GM12878 (cell line): ENCODE measurements around the gene PDE7B. TPM values are rescaled to one million over a fixed set of nuclear protein-coding genes. Genes with fewer than 3 reads are reported as not detected.

ENCODE experiments used
- FOXK2 ChIP-seq: fragments of 450-650 bp; IDR thresholded peaks from 2 replicates; pipeline ENCODE4 v1.6.1; 2017; ENCODE audit warnings: mild to moderate bottlenecking, moderate library complexity
- PAX5 ChIP-seq: IDR thresholded peaks from 2 replicates; pipeline ENCODE4 v1.6.1; 2011; ENCODE audit warnings: low read depth, low read length, borderline replicate concordance
- polyA plus RNA-seq, 11 experiments: library from polyadenylated mRNA; depleted of rRNA in 4 of 11; unstranded in 6 of 11; stranded (reverse) in 5 of 11; fragments of >200 nt; fragmentation: Nextera tagmentation in 4 of 11; fragmentation: Illumina TruSeq in 1 of 11; extraction: Ambion mirVana in 4 of 11; extraction: Trizol in 1 of 11; gene quantifications; 1 replicate in 1 of 11; 2 replicates in 10 of 11; pipeline versions ENCODE4 v1.2.1 to v1.2.3, GENCODE V29; 2011 to 2016; ENCODE audit warnings: inconsistent platforms in 2 of 11, missing spikeins in 2 of 11, low read depth in 1 of 11
- total RNA-seq, 4 experiments: library from RNA; depleted of rRNA in 3 of 4; stranded (reverse); fragments of >200 nt in 3 of 4; fragmentation: Illumina TruSeq in 1 of 4; extraction: Trizol in 1 of 4; gene quantifications; 2 replicates each; pipeline versions ENCODE4 v1.2.1 to v1.2.3, GENCODE V29; 2013 to 2021
- TF ChIP-seq, protein P1 (sequence below): IDR thresholded peaks from 2 replicates; pipeline ENCODE4 v1.6.1; 2012; ENCODE audit warnings: improper control_type of control experiment, low read depth, low read length; ENCODE audit not compliant: insufficient replicate concordance
- TF ChIP-seq, protein P2 (sequence below): IDR thresholded peaks from 2 replicates; pipeline ENCODE4 v1.6.1; 2011; ENCODE audit warnings: mild to moderate bottlenecking, low read depth, low read length, moderate library complexity; ENCODE audit not compliant: insufficient replicate concordance
- TF ChIP-seq, protein P3 (sequence below): fragments of 450-650 bp; IDR thresholded peaks from 2 replicates; pipeline ENCODE4 v1.6.1; 2016; ENCODE audit warnings: mild to moderate bottlenecking

PDE7B gene
- total and polyA plus RNA-seq, 10 of the 15 experiments (the other 5 are each of a cell fraction or from before 2014, with no cell fraction given), result not detected

DNA sequence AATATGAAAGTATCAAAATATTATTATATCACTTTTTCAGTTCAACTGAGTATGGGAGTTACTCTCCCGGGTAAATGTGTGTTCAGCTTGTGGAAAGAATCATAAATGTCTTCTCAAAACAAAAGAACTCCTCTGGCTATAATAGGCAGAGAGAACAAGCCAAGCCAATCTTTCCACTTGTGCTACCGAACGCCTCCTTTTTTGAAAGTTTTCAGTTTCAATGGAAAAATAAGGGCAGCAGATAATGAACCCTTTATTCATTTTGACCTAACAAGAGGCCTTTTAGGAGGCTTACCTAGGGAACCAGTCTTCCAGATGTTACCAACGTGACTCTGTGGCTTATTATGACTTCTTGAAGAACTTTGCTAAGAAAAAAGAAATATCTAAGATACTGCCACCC lies 67.5 kb downstream of the PDE7B start (continued):
- TF ChIP-seq, protein P1, sequence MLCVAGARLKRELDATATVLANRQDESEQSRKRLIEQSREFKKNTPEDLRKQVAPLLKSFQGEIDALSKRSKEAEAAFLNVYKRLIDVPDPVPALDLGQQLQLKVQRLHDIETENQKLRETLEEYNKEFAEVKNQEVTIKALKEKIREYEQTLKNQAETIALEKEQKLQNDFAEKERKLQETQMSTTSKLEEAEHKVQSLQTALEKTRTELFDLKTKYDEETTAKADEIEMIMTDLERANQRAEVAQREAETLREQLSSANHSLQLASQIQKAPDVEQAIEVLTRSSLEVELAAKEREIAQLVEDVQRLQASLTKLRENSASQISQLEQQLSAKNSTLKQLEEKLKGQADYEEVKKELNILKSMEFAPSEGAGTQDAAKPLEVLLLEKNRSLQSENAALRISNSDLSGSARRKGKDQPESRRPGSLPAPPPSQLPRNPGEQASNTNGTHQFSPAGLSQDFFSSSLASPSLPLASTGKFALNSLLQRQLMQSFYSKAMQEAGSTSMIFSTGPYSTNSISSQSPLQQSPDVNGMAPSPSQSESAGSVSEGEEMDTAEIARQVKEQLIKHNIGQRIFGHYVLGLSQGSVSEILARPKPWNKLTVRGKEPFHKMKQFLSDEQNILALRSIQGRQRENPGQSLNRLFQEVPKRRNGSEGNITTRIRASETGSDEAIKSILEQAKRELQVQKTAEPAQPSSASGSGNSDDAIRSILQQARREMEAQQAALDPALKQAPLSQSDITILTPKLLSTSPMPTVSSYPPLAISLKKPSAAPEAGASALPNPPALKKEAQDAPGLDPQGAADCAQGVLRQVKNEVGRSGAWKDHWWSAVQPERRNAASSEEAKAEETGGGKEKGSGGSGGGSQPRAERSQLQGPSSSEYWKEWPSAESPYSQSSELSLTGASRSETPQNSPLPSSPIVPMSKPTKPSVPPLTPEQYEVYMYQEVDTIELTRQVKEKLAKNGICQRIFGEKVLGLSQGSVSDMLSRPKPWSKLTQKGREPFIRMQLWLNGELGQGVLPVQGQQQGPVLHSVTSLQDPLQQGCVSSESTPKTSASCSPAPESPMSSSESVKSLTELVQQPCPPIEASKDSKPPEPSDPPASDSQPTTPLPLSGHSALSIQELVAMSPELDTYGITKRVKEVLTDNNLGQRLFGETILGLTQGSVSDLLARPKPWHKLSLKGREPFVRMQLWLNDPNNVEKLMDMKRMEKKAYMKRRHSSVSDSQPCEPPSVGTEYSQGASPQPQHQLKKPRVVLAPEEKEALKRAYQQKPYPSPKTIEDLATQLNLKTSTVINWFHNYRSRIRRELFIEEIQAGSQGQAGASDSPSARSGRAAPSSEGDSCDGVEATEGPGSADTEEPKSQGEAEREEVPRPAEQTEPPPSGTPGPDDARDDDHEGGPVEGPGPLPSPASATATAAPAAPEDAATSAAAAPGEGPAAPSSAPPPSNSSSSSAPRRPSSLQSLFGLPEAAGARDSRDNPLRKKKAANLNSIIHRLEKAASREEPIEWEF, result no peak
- TF ChIP-seq, protein P2, sequence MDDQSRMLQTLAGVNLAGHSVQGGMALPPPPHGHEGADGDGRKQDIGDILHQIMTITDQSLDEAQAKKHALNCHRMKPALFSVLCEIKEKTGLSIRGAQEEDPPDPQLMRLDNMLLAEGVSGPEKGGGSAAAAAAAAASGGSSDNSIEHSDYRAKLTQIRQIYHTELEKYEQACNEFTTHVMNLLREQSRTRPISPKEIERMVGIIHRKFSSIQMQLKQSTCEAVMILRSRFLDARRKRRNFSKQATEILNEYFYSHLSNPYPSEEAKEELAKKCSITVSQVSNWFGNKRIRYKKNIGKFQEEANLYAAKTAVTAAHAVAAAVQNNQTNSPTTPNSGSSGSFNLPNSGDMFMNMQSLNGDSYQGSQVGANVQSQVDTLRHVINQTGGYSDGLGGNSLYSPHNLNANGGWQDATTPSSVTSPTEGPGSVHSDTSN, result no peak
- TF ChIP-seq FOXK2, result no peak
- TF ChIP-seq, protein P3, sequence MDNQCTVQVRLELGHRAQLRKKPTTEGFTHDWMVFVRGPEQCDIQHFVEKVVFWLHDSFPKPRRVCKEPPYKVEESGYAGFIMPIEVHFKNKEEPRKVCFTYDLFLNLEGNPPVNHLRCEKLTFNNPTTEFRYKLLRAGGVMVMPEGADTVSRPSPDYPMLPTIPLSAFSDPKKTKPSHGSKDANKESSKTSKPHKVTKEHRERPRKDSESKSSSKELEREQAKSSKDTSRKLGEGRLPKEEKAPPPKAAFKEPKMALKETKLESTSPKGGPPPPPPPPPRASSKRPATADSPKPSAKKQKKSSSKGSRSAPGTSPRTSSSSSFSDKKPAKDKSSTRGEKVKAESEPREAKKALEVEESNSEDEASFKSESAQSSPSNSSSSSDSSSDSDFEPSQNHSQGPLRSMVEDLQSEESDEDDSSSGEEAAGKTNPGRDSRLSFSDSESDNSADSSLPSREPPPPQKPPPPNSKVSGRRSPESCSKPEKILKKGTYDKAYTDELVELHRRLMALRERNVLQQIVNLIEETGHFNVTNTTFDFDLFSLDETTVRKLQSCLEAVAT, result no peak
- TF ChIP-seq PAX5, result no peak
